Activated CD8-positive, alpha-beta memory T cell treated with anti-CD3 and anti-CD28 coated beads for 4 hours (primary cell): ENCODE results near the gene KATNAL2.

Experiments used
- DNase-seq, 2 donors: peaks; one replicate each; pipeline ENCODE4 v3.0.0-alpha.2; 2020; ENCODE audit warnings: low read depth in 2 of 2

Gene KATNAL2, protein sequence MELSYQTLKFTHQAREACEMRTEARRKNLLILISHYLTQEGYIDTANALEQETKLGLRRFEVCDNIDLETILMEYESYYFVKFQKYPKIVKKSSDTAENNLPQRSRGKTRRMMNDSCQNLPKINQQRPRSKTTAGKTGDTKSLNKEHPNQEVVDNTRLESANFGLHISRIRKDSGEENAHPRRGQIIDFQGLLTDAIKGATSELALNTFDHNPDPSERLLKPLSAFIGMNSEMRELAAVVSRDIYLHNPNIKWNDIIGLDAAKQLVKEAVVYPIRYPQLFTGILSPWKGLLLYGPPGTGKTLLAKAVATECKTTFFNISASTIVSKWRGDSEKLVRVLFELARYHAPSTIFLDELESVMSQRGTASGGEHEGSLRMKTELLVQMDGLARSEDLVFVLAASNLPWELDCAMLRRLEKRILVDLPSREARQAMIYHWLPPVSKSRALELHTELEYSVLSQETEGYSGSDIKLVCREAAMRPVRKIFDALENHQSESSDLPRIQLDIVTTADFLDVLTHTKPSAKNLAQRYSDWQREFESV

DNA sequence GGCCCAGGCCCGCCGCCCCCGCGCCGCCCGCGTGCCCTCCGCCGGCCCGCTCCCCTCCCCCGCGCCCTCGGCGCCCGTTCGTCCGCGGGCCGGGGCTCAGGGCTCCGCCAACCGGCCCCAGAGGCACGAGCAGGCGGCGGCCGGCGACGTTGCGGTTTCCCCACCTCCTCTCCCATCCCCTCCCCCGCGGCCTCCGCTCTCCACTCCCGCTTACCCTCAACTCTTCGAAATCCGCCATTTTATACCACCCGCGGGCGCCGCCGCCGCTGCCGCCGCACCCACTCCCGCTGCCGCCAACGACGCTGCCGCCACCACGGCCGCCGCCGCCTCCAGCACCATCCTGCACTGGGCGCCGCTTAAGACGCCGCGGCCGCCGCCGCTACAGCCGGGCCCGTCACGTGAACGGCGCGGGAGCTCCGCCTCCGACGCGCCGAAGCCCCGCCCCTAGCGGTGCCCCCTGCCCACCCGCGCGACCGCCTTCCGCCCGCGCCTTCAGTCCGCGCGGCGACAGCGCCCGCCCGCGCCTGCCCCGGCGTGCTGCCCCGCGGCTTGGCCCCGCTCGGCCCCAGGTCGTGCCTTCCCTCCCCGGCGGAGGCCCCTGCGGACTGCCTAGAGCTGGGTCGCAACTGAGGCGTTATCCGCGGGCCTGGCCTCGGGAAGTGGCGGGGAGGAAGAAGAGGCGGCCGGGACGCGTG, at the start of gene KATNAL2, which contains the start of gene PIAS2:
Gene KATNAL2, plus strand, starts transcription at position 495 of the 695 bp plus-strand sequence. CDS start 29,271 bp downstream, outside the sequence.
Gene PIAS2, minus strand, starts transcription at position 400 of the 695 bp plus-strand sequence. Its CDS starts 162 bp downstream, at position 238.
- DNase-seq: peak; percentile 45 to 47

DNA sequence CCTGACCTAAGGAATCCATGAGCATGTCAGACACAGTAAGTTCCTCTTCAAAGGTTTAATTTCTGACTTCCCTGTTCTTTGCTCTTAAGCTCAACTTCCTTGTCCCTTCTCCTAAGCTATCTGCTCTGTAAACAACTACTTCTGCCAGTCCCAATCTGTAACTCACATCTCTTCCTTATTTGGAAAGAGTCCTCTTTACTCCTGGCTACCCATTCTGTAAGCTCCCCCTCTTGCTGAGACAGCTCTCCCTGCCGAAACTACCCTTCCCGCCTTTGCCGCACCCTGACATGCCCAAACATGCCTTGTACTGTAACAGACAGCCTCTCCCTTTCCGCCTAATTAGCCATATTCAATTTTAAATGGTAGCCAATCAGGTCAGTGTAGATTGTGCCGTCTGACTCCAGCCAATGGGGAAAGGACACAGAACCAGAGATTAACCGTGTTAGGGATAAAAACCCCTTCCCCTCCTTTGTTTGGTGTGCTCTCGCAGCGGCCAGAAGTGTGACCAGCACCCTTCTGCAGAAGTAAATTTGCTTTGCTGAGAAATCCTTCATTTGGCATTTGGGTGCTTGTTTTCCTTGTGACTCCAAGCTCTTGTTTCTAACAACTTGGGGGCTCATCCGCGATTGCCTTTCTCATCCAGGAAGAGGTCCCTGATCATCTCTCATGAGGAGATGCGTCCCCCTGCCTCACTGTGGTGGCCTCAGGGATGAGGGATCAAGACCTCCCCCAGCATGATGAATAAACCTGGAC, 49.1 kb upstream of the KATNAL2 start:
- DNase-seq: no peak

DNA sequence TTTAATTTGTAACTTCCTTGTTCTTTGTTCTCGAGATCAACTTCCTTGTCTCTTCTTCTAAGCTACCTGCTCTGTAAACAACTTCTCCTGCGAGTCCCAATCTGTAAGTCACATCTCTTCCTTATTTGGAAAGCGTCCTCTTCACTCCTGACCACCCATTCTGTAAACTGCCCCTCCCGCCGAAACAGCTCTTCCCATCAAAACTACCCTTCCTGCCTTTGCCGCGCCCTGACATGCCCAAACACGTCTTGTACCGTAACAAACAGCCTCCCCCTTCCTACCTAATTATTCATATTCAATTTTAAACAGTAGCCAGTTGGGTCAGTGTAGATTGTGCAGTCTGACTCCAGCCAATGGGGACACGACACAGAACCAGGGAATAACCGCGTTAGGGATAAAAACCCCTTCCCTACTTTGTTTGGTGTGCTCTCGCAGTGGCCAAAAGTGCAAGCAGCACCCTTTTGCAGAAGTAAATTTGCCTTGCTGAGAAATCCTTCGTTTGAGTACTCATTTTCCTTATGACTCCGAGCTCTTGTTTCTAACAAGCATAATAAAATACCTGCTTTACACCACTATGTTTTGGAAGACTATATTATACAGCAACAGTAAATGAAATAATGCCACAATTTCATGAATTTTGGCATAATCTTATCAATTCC, 39.9 kb upstream of the KATNAL2 start:
- DNase-seq: no peak

DNA sequence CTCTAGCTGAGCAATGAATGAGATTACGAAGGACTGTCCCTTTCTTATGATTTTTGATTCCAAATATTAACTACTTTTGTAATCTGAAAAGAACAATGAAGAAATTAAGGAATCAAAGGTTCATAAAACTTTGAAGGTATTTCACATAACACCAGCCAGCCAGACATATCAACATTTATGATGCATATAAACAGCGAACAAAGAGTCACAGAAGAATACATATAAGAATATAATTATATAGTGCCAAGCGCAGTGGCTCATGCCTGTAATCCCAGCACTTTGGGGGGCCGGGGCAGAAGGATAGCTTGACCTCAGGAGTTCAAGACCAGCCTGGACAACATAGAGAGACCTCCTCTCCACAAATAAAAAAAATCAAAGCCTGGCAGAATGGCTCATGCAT, 34.2 kb upstream of the KATNAL2 start:
- DNase-seq: no peak

DNA sequence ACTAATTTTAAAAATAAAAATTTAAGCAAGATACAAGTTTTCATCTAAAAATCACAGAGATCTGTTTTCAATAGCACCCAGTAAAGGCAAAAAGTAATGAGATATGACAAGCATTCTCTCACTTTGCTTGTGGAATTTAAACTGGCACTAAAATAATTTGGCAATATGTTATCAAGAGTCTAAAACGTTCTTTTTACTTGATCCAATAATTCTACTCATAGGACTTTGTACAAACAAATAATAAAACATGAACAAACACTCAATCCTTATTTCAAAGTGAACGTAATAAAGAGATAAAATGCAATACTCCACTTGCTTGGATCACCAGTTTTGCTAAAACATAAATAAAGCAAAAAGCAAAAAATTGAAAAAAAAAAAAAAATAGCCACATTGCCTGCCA, 30.5 kb upstream of the KATNAL2 start:
- no peak for DNase-seq

DNA sequence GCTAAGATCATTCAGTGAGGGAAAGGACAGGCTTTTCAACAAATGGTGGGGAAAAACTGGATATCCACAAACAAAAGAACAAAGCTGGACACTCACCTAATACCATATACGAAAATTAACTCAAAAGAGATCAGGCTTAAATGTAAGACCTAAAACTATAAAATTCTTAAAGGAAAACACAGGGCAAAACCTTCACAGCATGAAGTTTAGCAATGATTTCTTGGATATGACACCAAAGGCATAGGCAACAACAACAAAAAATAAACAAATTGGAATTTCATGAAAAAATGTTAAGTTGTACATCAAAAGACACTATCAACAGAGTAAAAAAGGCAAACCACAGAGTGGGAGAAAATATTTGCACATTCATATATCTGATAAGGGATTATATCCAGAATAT, 28.4 kb upstream of the KATNAL2 start:
- DNase-seq: no peak

DNA sequence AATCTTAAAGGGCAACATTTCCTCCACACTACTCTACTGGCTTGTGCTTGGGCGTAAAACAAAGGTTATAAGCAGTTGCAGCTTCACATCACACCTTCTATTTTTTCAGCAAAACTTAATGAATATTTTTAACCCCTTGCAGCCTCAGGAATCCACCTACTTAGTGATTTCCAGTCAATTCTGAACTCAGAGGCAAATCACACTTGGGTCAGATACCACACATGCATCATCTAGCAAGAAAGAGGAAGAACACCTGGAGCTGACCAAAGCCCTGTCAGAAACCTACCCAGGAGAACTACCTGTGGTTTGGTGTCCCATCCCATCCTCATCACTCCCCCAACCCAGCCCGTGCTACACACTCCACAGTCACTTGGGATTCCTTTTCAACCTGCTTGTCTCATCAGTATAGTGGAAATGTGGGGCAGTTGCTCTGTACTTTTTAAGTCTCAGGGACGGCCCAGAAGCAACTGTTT, 25.6 kb upstream of the KATNAL2 start:
- DNase-seq: no peak

DNA sequence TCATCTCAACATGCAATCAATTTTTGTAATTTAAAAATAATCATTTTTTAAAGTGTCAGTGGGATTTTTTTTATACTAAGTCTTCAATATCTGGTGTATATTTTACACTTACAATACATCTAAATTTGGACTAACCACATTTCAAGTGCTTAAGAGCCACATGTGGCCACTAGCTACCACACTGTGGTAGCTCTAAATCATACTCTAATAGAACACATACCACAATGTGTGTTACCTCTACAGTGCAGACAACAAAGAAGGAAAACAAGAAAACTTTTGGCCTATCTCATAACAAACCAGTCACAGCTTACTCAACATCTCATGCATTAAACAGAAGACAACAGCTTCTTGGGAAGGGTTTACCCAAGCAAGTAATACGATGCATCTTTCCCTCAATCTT, 24.6 kb upstream of the KATNAL2 start:
- no peak for DNase-seq

DNA sequence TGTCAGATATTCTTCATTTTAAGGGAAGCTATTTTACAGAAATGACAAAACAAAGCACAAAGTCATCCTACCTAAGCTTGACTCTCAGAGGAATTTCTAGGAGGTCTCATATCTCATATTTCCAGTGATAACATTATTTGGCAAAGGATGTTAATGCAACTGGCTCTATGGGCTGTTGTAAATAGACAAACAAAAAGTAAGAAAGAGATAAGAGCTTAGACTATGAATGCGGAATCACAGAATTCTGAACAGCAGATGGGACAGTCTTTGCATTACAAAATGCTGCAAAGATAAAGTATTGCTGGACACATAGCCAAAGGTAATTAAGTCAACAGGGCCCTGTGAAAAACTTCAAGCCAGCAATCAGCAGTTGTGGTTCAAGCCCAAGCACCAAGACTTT, 24.0 kb upstream of the KATNAL2 start:
- no peak for DNase-seq

DNA sequence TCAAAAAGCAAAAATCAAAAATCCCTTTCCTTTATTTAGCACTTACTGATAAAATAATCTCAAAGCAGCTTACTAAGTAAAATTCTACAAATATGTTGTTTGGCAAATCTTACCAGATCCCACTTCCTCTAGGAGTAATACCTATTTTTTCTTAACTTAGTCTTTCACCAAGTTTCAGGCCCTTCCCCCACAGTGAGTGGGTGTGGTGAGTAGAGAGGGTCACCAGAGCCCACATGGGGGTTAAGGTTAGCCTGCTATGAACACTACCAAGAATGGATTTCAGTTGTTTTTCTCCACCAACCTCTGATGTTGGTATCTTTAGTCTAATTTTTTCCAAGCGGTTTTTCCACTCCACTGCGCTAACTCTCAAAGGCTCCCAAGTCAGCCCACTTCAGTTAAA, 23.3 kb upstream of the KATNAL2 start:
- no peak for DNase-seq

DNA sequence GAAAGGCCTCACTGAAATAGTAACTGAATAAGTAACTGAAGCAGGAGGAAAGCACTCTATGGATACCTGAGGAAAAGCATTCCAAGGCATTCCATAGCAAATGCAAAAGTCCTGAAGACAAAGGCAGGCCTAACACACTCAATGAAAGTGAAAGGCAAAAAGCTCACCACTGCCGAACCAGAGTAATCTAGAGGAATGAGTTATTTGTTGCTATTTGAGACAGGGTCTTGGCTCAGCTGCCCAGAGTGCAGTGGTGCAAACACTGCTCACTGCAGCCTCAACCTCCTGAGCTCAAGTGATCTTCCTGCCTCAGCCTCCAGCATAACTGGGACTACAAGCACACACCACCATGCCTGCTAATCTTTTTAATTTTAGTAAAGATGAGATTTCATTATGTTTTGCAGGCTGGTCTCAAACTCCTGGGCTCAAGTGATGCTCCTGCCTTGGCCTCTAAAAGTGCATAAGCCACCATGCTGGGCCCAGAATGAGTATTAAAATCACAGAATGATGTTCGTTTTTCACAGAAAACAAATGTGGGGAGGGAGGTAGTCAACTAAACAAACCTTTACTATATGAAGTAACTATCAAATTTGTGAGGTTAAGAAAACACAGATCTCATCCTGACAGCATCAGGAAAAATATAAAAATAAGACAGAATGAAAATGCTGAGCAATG, 18.0 kb upstream of the KATNAL2 start:
- DNase-seq: no peak

DNA sequence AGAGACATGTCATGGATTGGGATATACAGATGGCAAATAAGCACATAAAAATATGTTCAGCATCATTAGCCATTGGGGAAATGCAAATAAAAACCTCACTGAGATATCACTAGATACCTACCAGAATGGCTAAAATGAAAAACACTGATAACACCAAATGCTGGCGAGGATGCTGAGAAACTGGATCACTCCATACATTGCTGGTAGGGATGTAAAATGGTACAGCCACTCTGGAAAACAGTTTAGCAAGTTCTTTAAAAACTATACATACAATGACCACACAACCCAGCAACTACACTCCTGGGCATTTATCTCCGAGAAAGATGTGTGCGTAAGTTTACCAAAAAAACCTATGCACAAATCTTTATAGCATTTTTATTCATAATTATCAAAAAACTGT, 14.0 kb upstream of the KATNAL2 start:
- no peak for DNase-seq

DNA sequence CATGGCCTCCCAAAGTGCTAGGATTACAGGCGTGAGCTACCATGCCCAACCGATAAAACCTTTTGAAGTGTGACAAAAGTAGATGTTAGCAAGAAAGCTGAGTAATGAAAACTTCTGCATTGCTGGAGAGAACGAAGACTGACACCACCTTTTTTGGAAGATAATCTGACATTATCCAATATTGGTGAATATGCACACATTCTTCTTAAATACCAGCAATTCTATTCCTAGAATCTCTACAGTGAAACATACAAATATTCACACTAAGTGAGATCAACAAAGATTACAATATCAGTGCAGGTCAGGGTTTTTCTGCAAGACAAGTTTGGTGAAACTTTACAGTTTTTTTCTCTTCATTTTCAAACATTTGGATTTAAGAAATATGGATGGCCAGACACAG, 7.9 kb upstream of the KATNAL2 start:
- no peak for DNase-seq

DNA sequence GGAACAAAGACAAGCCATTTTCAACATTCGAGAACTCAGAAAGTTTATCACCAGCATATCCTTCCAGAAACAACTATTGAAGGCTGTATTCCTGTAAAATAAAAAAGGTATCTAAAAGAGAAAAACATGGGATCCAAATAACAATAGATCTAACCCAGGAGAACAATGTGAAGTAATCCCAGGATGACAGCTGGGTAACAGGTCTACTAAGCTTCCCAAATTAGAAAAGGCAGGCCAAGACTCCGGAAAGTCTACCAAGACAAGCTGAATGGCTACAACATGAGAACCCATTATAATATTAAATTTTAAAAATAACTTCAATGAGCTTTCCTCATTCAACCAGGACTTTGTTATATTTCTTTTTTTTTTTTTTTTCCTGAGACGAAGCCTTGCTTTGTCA, 6.5 kb upstream of the KATNAL2 start:
- no peak for DNase-seq

DNA sequence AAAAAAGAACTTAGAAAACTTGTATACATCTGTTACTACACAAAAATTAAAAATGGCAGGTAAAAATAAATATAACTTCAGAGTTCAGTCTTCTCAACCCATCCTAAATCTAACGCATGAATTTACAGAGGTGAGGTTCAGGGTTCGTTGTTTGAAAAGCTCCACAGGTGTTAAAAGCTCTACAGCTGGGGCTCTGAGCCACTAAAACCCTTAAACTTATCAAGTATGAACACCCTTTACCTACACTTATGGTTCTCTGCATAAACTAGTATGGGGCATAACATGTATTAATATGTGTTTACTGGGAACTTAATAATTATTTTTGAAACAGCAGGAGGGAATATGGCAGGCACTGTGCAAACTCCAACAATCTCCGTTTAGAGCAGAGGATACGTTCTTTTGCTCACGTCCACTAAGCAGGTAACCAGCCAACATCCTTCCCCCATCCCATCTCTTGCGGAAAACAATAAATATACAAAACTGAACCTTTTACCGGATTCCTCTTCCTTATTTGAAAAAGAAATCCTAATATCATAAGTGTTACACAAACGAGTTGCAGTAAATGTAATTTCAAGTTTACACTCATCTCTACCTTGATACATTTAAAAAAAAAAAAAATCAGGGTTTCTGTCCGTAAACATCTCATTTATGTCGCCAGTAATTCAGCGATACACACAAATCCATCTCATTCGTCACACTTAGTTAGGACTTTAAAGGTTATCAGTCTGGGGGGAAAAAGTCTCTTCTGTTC, 1.4 kb upstream of the KATNAL2 start:
- no peak for DNase-seq

DNA sequence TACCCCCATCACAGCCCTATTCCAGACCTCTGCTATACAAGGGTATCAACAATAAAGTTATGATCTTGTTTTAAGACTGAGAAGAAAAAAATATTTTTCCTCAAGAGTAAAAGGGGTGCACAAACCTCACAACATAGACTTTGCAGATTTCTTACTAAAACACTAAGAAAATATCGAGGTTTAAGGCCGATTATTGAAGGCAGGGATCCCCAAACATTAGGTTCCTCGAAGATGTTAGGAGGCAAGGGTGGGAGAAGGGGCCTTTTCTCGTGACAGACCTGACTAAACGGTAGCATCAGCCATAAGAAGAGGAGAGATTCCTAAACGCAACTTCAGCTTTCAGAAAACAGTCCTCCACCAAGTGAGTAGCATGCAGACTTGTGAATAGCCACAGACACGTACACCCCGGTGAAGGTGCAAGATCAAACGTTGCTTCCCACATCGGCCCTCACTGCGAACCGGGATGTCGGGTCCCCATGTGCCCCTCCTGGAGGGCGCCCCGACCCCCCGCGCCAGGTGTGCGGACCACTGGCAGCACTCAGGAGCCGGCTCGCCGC, 773 bp upstream of the KATNAL2 start:
- DNase-seq: peak in 1 of 2 donors; percentile 12

DNA sequence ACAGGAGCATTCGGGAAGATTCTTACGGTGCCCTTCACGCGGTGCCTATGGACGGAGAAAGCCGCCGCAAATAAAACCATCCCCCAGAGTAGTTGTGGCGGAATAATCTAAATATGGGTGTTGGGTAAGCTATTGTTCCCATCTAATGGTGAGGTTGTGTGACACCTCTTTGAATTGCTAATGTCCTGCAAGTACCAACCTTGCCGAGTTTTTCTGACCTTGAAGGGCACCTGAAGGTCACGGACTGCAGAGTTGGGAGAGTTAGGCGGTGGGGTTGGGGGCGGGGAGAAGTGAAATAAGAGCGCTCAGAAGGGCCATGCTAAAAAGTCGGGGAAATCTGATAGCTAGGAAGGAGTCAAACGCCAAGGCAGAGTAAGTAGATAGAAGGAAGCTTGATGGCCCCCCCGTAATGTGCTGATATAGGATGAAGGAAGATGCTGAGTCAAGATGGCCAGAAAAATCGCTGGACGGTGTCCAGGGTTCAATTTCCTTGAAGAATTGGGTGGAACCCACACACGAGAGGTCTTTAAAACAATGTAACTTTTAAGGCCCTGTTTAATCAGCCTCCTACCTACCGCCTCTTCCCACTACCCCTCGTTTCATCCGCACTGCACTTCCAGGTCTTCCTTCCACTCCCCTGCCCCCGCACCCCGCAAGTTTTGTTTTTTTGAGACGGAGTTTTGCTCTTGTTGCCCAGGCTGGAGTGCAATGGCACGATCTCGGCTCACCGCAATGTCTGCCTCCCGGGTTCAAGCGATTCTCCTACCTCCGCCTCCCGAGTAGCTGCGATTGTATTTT, 600 bp downstream of the KATNAL2 start:
- DNase-seq: no peak

DNA sequence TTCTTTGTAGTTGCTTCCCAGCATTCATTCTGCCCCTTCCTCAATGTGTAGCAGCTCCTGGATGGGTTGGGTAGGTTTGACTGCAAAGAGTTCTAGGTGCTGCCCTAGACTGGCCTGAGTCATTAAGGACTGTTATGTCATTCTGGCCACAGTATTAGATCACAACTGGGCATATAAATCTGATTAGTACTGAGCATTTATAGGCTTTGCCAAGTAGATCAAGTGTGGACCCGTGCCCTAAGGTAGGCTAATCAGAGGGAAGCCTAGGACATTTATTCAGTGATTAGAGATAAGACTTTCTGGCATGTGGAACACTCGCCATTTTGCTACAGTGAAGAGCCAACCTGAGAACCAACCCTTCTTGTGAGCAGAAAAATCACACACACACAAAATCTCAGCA, 2.7 kb downstream of the KATNAL2 start:
- no peak for DNase-seq

DNA sequence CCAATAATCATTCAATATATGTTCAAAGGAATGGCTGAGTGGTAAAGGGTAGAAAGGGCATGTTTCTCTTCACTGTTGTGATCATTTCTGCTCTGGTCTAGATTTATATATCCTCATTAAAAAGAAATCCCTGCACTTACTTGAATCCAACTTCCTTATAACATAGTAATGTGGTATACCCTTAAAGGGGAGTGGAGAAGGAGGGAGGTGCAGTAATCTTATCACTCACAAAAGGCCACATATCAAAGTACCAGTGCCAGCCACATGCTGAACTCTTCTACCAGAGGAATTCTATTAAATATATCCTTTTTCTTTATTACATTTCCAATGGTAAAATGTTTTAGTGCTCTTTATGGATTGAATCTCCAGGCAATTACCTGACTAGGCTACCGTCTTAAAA, 3.3 kb downstream of the KATNAL2 start:
- no peak for DNase-seq
